Skeletal muscle tissue (tissue), 4 donors: ENCODE results near the gene OR5V1. TPM values are rescaled to one million over a fixed set of nuclear protein-coding genes. Genes with fewer than 3 reads are reported as not detected.
"Not testable (repeated sequence)": the region's sequence is repeated elsewhere in the genome, so short reads cannot be mapped to it uniquely, and the experiment has no call there.

ENCODE experiments used
- H3K27ac ChIP-seq: one replicate; pipeline ENCODE4 v1.7.0; 2013; ENCODE audit warnings: mild to moderate bottlenecking, low read depth, low read length, inconsistent platforms
- H3K27me3 ChIP-seq, 3 donors: one replicate each; pipeline ENCODE4 v1.7.0; 2013; ENCODE audit warnings: low read length in 3 of 3; ENCODE audit not compliant: control insufficient read depth in 3 of 3, insufficient read depth in 3 of 3
- H3K36me3 ChIP-seq, 3 donors: one replicate each; pipeline ENCODE4 v1.7.0; 2013; ENCODE audit warnings: low read length in 3 of 3; ENCODE audit not compliant: control insufficient read depth in 3 of 3, insufficient read depth in 3 of 3
- H3K4me1 ChIP-seq, 3 donors: one replicate each; pipeline ENCODE4 v1.7.0; 2013; ENCODE audit warnings: low read length in 3 of 3, mild to moderate bottlenecking in 3 of 3; ENCODE audit not compliant: control insufficient read depth in 3 of 3, insufficient read depth in 3 of 3
- H3K4me3 ChIP-seq, 3 donors: one replicate each; pipeline ENCODE4 v1.7.0; 2013; ENCODE audit warnings: low read length in 3 of 3
- H3K9ac ChIP-seq, 3 donors: one replicate each; pipeline ENCODE4 v1.7.0; 2013; ENCODE audit warnings: low read length in 3 of 3, mild to moderate bottlenecking in 3 of 3, moderate library complexity in 2 of 3, low read depth in 1 of 3
- H3K9me3 ChIP-seq, 3 donors: one replicate each; pipeline ENCODE4 v1.7.0; 2013; ENCODE audit warnings: low read length in 3 of 3; ENCODE audit not compliant: control insufficient read depth in 3 of 3
- total RNA-seq: library from RNA; depleted of rRNA; stranded (reverse); fragments of >200 nt; gene quantifications from one replicate; pipeline ENCODE4 v1.2.3, GENCODE V29; 2014
- donor health status: Osteomylitis.

OR5V1 gene
- total RNA-seq, 1 donor from 2014 or later, result not detected

DNA sequence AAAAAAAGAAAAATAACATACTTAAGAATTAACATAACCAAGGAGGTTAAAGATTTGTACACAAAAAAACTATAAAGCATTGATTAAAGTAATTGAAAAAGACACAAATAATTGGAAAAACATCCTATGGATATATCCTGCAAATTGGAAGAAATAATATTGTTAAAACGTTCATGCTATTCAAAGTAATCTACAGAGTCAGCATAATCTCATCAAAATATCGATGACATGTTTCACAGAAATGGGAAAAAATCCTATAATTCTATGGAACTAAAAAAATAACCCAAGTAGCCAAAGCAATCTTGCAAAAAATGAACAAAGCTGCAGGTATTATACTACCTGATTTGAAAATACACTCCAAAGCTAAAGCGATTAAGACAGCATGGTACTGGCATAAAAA is 23.3 kb downstream of the OR5V1 start:
- no peak overlapping the region for H3K27ac ChIP-seq
- no peak overlapping the region for H3K9ac ChIP-seq
- H3K4me3 ChIP-seq, result no peak overlapping the region
- H3K27me3 ChIP-seq, result no peaks in the 10 kb centered on the region
- no peaks in the 10 kb centered on the region for H3K36me3 ChIP-seq
- H3K4me1 ChIP-seq, result no peaks in the 10 kb centered on the region
- H3K9me3 ChIP-seq, result peaks cover 0 to 2% (median 0%) of the 10 kb centered on the region in 3 donors

DNA sequence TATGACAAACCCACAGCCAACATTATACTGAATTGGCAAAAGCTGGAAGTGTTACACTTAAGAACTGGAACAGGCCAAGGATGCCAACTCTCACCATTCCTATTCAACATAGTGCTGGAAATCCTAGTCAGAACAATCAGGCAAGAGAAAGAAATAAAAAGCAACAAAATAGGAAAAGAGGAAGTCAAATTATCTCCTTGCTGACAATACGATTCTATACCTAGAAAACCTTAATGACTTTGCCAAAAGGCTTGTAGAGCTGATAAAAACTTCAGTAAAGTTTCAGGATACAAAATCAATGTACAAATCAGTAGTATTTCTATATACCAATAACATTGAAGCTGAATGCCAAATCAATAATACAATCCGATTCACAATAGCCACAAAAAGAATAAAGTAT is 32.4 kb downstream of the OR5V1 start:
- H3K9ac ChIP-seq, result no peak overlapping the region
- no peaks in the 10 kb centered on the region for H3K36me3 ChIP-seq
- H3K27ac ChIP-seq, result no peak overlapping the region

DNA sequence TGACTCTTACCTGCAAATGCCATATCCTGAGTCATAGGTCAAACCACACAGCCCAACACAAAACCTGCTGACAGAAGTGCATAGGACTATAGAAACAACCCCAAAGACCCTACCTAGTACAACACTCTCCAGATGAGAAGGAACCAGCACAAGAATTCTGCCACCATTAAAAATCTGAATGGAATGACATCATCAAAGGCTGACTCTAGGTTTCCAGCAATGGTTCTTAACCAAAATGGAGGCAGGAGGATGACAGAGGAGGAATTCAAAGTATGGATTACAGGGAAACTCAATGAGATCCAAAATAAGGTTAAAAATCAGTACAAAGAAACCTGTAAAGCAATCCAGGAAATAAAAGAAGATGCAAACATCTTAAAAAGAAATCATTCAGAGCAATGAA is 36.0 kb downstream of the OR5V1 start:
- no peaks in the 10 kb centered on the region for H3K27me3 ChIP-seq
- H3K4me3 ChIP-seq, result no peak overlapping the region
- no peak overlapping the region for H3K9ac ChIP-seq
- no peaks in the 10 kb centered on the region for H3K36me3 ChIP-seq
- H3K9me3 ChIP-seq, result no peaks in the 10 kb centered on the region
- no peak overlapping the region for H3K27ac ChIP-seq
- no peaks in the 10 kb centered on the region for H3K4me1 ChIP-seq

More for the DNA sequence above, 32.4 kb downstream of the OR5V1 start:
- Histone ChIP-seq H3K4me1 (no peaks in the 10 kb centered on the region), H3K27me3 (no peaks in the 10 kb centered on the region), H3K4me3 (no peak overlapping the region), H3K9me3 (no peaks in the 10 kb centered on the region)

DNA sequence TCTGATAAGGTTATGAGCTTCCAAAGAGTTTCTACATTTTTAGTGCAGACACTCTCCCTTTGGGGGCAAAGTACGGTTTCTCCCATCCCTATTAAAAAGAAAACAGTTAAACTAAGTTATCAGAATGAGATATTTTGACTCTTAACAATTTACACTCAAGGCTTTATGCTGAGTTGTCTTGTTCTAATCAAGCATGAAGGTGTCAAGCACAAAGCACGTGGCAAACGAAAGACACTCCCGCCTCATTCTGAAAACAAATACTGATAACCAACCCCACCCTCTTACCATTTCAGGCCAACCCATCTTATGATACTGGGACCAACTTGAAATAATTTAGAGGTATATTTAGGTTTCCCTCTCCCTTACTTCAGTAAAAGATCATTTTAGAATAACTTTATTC is 42.9 kb downstream of the OR5V1 start:
- H3K9me3 ChIP-seq, result peaks cover 0 to 2% (median 0%) of the 10 kb centered on the region in 3 donors
- no peak overlapping the region for H3K4me3 ChIP-seq
- no peaks in the 10 kb centered on the region for H3K4me1 ChIP-seq
- H3K27me3 ChIP-seq, result no peaks in the 10 kb centered on the region
- H3K27ac ChIP-seq, result no peak overlapping the region
- H3K36me3 ChIP-seq, result no peaks in the 10 kb centered on the region
- H3K9ac ChIP-seq, result no peak overlapping the region

DNA sequence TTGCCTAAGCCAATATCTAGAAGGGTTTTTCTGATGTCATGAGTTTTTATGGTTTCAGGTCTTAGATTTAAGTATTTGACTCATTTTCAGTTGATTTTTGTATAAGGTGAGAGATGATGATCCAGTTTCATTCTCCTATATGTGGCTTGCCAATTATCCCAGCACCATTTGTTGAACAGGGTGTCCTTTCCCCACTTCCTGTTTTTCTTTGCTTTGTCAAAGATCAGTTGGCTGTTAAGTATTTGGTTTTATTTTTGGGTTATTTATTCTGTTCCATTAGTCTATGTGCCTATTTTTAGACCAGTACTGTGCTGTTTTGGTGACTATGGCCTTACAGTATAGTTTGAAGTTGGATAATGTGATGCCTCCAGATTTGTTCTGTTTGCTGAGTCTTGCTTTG is 45.3 kb downstream of the OR5V1 start:
- not testable (repeated sequence) for H3K36me3 ChIP-seq, H3K9me3 ChIP-seq, H3K27me3 ChIP-seq, H3K27ac ChIP-seq, H3K4me3 ChIP-seq, H3K9ac ChIP-seq, H3K4me1 ChIP-seq

DNA sequence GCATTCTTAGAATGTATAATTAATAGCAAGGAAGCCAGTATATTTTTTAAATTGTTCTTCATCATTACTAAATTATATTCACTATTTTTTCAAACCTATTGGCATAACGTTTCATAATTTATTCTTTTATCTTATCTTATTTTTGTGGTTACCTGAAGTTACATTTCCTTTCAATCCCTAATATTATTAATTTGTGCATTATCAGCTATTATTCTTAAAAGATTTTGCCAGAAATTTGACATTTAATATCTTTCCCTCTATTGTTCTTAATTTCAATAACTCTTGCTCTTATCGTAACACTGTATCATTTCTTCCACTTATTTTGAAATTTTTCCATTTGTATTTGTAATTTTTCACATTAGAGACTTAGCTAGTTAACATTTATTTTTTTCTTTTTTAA is 48.7 kb downstream of the OR5V1 start:
- H3K4me3 ChIP-seq, result no peak overlapping the region
- H3K9me3 ChIP-seq, result peaks cover 0 to 2% (median 0%) of the 10 kb centered on the region in 3 donors
- H3K9ac ChIP-seq, result no peak overlapping the region
- no peaks in the 10 kb centered on the region for H3K36me3 ChIP-seq
- H3K27ac ChIP-seq, result no peak overlapping the region
- H3K27me3 ChIP-seq, result no peaks in the 10 kb centered on the region
- no peaks in the 10 kb centered on the region for H3K4me1 ChIP-seq

Other genes starting within 250 kb of the OR5V1 start
- gene OR2J2, start 198.0 kb downstream of the OR5V1 start, total RNA-seq, result not detected
- not detected for gene OR14J1, start 67.2 kb downstream of the OR5V1 start, total RNA-seq
- gene OR12D3, start 6.4 kb upstream of the OR5V1 start, total RNA-seq, result not detected
- not detected for gene OR12D2, start 26.8 kb upstream of the OR5V1 start, total RNA-seq
- gene OR12D1, start 46.1 kb upstream of the OR5V1 start, total RNA-seq, result not detected
- not detected for gene OR10C1, start 70.4 kb upstream of the OR5V1 start, total RNA-seq
- not detected for gene OR11A1, start 88.2 kb upstream of the OR5V1 start, total RNA-seq
- gene OR2H1, start 88.3 kb upstream of the OR5V1 start, total RNA-seq, result not detected
- not detected for gene MAS1L, start 119.1 kb upstream of the OR5V1 start, total RNA-seq
- 1.6 TPM for gene UBD, start 190.9 kb upstream of the OR5V1 start, total RNA-seq
- gene OR2H2, start 216.3 kb upstream of the OR5V1 start, total RNA-seq, result not detected